H9 (cell line): Measurements from ENCODE around the gene UCKL1. TPM values are rescaled to one million over a fixed set of nuclear protein-coding genes. Genes with fewer than 3 reads are reported as not detected.

Experiments
- DNase-seq: peaks from one replicate; pipeline ENCODE4 v3.0.0-alpha.2; 2017
- H2AFZ ChIP-seq: one replicate; pipeline ENCODE4 v1.6.1; 2013; ENCODE audit warnings: mild to moderate bottlenecking, low read length, control low read depth, moderate library complexity
- H2AK5ac ChIP-seq: 2 replicates; pipeline ENCODE4 v1.6.1; 2013; ENCODE audit warnings: low read length, control low read depth, mixed read lengths; ENCODE audit not compliant: insufficient read length
- H2BK120ac ChIP-seq: one replicate; pipeline ENCODE4 v1.6.1; 2013; ENCODE audit warnings: low read depth, mild to moderate bottlenecking, low read length, control low read depth, inconsistent platforms; ENCODE audit not compliant: poor library complexity, severe bottlenecking
- H2BK12ac ChIP-seq: 2 replicates; pipeline ENCODE4 v1.6.1; 2013; ENCODE audit warnings: low read length, control low read depth, mixed read lengths, low read depth; ENCODE audit not compliant: insufficient read length
- H2BK15ac ChIP-seq: 2 replicates; pipeline ENCODE4 v1.6.1; 2013; ENCODE audit warnings: low read depth, low read length, control low read depth
- H2BK20ac ChIP-seq: one replicate; pipeline ENCODE4 v1.6.1; 2013; ENCODE audit warnings: low read depth, mild to moderate bottlenecking, low read length, control low read depth, inconsistent platforms; ENCODE audit not compliant: poor library complexity, severe bottlenecking
- H2BK5ac ChIP-seq: 2 replicates; pipeline ENCODE4 v1.6.1; 2013; ENCODE audit warnings: low read length, control low read depth, mixed read lengths; ENCODE audit not compliant: insufficient read length
- H3K14ac ChIP-seq: 2 replicates; pipeline ENCODE4 v1.6.1; 2013; ENCODE audit warnings: low read length, control low read depth; ENCODE audit not compliant: insufficient read depth
- H3K18ac ChIP-seq: 2 replicates; pipeline ENCODE4 v1.6.1; 2013; ENCODE audit warnings: low read depth, mild to moderate bottlenecking, mixed read lengths, low read length, control low read depth; ENCODE audit not compliant: insufficient read length
- H3K23ac ChIP-seq: 2 replicates; pipeline ENCODE4 v1.6.1; 2013; ENCODE audit warnings: low read length, control low read depth, mixed read lengths, low read depth; ENCODE audit not compliant: insufficient read length
- H3K23me2 ChIP-seq: 2 replicates; pipeline ENCODE4 v1.6.1; 2013; ENCODE audit warnings: low read depth, mild to moderate bottlenecking, mixed read lengths, low read length, control low read depth; ENCODE audit not compliant: insufficient read length, poor library complexity, severe bottlenecking
- H3K27ac ChIP-seq: 2 replicates; pipeline ENCODE4 v1.5.1; 2013; ENCODE audit warnings: low read length, control low read depth, mixed read lengths, low read depth; ENCODE audit not compliant: insufficient read length
- H3K27me3 ChIP-seq: 2 replicates; pipeline ENCODE4 v1.6.1; 2013; ENCODE audit warnings: low read length, control low read depth, inconsistent platforms; ENCODE audit not compliant: insufficient read depth
- H3K4ac ChIP-seq: 2 replicates; pipeline ENCODE4 v1.6.1; 2013; ENCODE audit warnings: low read depth, mild to moderate bottlenecking, control low read depth, inconsistent platforms, low read length, moderate library complexity
- H3K4me1 ChIP-seq: 2 replicates; pipeline ENCODE4 v1.6.1; 2013; ENCODE audit warnings: low read length, control low read depth, inconsistent platforms; ENCODE audit not compliant: insufficient read depth
- H3K4me2 ChIP-seq: 2 replicates; pipeline ENCODE4 v1.6.1; 2013; ENCODE audit warnings: low read length, control low read depth, mixed read lengths; ENCODE audit not compliant: insufficient read length, insufficient read depth
- H3K56ac ChIP-seq: 2 replicates; pipeline ENCODE4 v1.6.1; 2013; ENCODE audit warnings: low read depth, mild to moderate bottlenecking, mixed read lengths, low read length, control low read depth; ENCODE audit not compliant: insufficient read length
- H3K79me1 ChIP-seq: 2 replicates; pipeline ENCODE4 v1.6.1; 2013; ENCODE audit warnings: low read depth, mild to moderate bottlenecking, moderate library complexity, low read length, control low read depth, inconsistent platforms; ENCODE audit not compliant: insufficient read depth, poor library complexity, severe bottlenecking
- H3K79me2 ChIP-seq: 2 replicates; pipeline ENCODE4 v1.6.1; 2013; ENCODE audit warnings: low read length, control low read depth, inconsistent platforms; ENCODE audit not compliant: insufficient read depth
- H3K9ac ChIP-seq: 2 replicates; pipeline ENCODE4 v1.6.1; 2013; ENCODE audit warnings: low read length, control low read depth, mixed read lengths; ENCODE audit not compliant: insufficient read length; ENCODE audit errors: extremely low read depth
- H3K9me3 ChIP-seq: one replicate; pipeline ENCODE4 v1.6.1; 2013; ENCODE audit warnings: low read depth, low read length, inconsistent platforms; ENCODE audit not compliant: control insufficient read depth
- H3T11ph ChIP-seq: one replicate; pipeline ENCODE4 v1.6.1; 2013; ENCODE audit warnings: mild to moderate bottlenecking, low read length, control low read depth, inconsistent platforms
- H4K20me1 ChIP-seq: one replicate; pipeline ENCODE4 v1.6.1; 2013; ENCODE audit not compliant: control insufficient read depth, insufficient read length, insufficient read depth
- H4K5ac ChIP-seq: 2 replicates; pipeline ENCODE4 v1.6.1; 2013; ENCODE audit warnings: low read depth, mild to moderate bottlenecking, mixed read lengths, low read length, control low read depth; ENCODE audit not compliant: insufficient read length
- H4K8ac ChIP-seq: replicated peaks from 2 replicates; pipeline ENCODE4 v1.6.1; 2013; ENCODE audit warnings: low read length, control low read depth, mixed read lengths, low read depth; ENCODE audit not compliant: insufficient read length
- H4K91ac ChIP-seq: 2 replicates; pipeline ENCODE4 v1.6.1; 2013; ENCODE audit warnings: low read depth, mild to moderate bottlenecking, moderate library complexity, mixed read lengths, low read length, control low read depth; ENCODE audit not compliant: insufficient read length
- H3K27ac Mint-ChIP-seq, 3 experiments: 2 replicates in 2 of 3; 3 replicates in 1 of 3; pipeline ENCODE4 v1.8.0; 2020 to 2021; ENCODE audit warnings: mixed read lengths in 3 of 3, mild to moderate bottlenecking in 1 of 3, moderate library complexity in 1 of 3
- H3K27me3 Mint-ChIP-seq: 2 replicates; pipeline ENCODE4 v1.8.0; 2021; ENCODE audit warnings: low read depth, mild to moderate bottlenecking, moderate library complexity, mixed read lengths
- H3K36me3 Mint-ChIP-seq, 3 experiments: 2 replicates in 2 of 3; 3 replicates in 1 of 3; pipeline ENCODE4 v1.8.0; 2020 to 2021; ENCODE audit warnings: low read depth in 3 of 3, mixed read lengths in 3 of 3; ENCODE audit not compliant: insufficient read depth in 1 of 3
- H3K4me1 Mint-ChIP-seq, 2 experiments: 2 replicates each; pipeline ENCODE4 v1.8.0; 2020; ENCODE audit warnings: mixed read lengths in 2 of 2
- H3K4me3 Mint-ChIP-seq, 2 experiments: 2 replicates in 1 of 2; 3 replicates in 1 of 2; pipeline ENCODE4 v1.8.0; 2020 to 2021; ENCODE audit warnings: mild to moderate bottlenecking in 2 of 2, mixed read lengths in 2 of 2, moderate library complexity in 1 of 2
- H3K9me3 Mint-ChIP-seq, 2 experiments: 2 replicates in 1 of 2; 3 replicates in 1 of 2; pipeline ENCODE4 v1.8.0; 2020; ENCODE audit warnings: mild to moderate bottlenecking in 2 of 2, mixed read lengths in 2 of 2, moderate library complexity in 1 of 2
- WGBS: extraction: QIAGEN DNeasy Blood & Tissue Kit; methylation state at CpG from one replicate; pipeline ENCODE4 v1.1.7; 2013; ENCODE audit warnings: missing lambda C conversion rate, low lambda C conversion rate, mixed read lengths; ENCODE audit not compliant: insufficient read length; ENCODE audit errors: extremely low coverage; 5-methylcytosine and 5-hydroxymethylcytosine counted together
- microRNA-seq: library from miRNA; unstranded; fragments of <30 nt; microRNA quantifications from one replicate; pipeline ENCODE4, GENCODE V29; 2020; ENCODE audit warnings: borderline microRNAs expressed
- total RNA-seq: library from RNA; stranded (reverse); gene quantifications from 2 replicates; pipeline ENCODE4 v1.2.1, GENCODE V29; 2021
- TF ChIP-seq, protein P1 (sequence below): fragments of 200-600 bp; sonication (generic); conservative IDR thresholded peaks from 3 replicates; pipeline ENCODE4 v1.8.0; 2021; ENCODE audit warnings: antibody characterized with exemption, mild to moderate bottlenecking

Gene UCKL1
- total RNA-seq, 1 experiment from 2014 or later: 40.9 TPM

DNA sequence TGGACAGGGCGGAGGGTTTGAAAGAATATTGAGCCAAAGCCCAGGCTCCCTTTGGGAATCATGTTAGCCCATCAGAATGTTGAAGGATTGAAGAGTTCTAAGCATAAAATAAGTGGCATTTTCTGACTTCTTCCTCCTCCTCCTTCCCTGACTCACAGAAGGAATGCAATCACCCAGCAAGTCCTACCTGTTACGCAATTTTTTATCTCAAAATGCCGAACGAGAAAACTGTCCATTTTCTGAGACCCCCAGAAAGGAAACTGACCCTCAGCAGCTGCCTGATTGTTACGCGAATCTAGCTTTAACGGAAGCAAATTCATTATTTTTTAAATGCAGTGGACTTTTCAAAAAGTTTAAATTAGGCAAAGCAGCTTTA lies 66.0 kb downstream of the UCKL1 start:
- Histone ChIP-seq H4K91ac (no peak overlapping the region), H2BK5ac (no peak overlapping the region), H3K18ac (no peak overlapping the region), H3K27me3 (no peaks in the 10 kb centered on the region), H3K79me2 (no peaks in the 10 kb centered on the region), H4K20me1 (no peaks in the 10 kb centered on the region), H3K56ac (no peak overlapping the region), H3K4me2 (no peak overlapping the region), H3T11ph (no peak overlapping the region), H3K79me1 (no peaks in the 10 kb centered on the region), H2BK120ac (no peak overlapping the region), H4K8ac (no peak overlapping the region), H2BK12ac (no peak overlapping the region), H3K9ac (no peak overlapping the region), H2BK20ac (no peak overlapping the region), H3K4me1 (no peaks in the 10 kb centered on the region), H4K5ac (no peak overlapping the region), H3K23ac (no peak overlapping the region), H3K9me3 (no peaks in the 10 kb centered on the region), H3K27ac (no peak overlapping the region), H2BK15ac (no peak overlapping the region), H2AK5ac (no peak overlapping the region), H2AFZ (no peak overlapping the region), H3K14ac (no peak overlapping the region), H3K4ac (no peak overlapping the region), H3K23me2 (peaks cover 6% of the 10 kb centered on the region)
- peaks cover 5% of the 10 kb centered on the region in 2 experiments for H3K4me1 Mint-ChIP-seq
- H3K4me3 Mint-ChIP-seq: no peak overlapping the region
- no peaks in the 10 kb centered on the region for H3K9me3 Mint-ChIP-seq
- no peak overlapping the region for H3K27ac Mint-ChIP-seq
- TF ChIP-seq, protein P1, sequence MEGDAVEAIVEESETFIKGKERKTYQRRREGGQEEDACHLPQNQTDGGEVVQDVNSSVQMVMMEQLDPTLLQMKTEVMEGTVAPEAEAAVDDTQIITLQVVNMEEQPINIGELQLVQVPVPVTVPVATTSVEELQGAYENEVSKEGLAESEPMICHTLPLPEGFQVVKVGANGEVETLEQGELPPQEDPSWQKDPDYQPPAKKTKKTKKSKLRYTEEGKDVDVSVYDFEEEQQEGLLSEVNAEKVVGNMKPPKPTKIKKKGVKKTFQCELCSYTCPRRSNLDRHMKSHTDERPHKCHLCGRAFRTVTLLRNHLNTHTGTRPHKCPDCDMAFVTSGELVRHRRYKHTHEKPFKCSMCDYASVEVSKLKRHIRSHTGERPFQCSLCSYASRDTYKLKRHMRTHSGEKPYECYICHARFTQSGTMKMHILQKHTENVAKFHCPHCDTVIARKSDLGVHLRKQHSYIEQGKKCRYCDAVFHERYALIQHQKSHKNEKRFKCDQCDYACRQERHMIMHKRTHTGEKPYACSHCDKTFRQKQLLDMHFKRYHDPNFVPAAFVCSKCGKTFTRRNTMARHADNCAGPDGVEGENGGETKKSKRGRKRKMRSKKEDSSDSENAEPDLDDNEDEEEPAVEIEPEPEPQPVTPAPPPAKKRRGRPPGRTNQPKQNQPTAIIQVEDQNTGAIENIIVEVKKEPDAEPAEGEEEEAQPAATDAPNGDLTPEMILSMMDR: no peak
- peaks cover 1 to 49% (median 46%) of the 10 kb centered on the region in 3 experiments; a peak in 5 of 7 replicates for H3K36me3 Mint-ChIP-seq
- no peaks in the 10 kb centered on the region for H3K27me3 Mint-ChIP-seq
- no peak for DNase-seq
- no CpG with 5 or more reads among the region's 7 CpGs for WGBS

Small RNA genes within 50 kb of the gene (microRNA-seq; reads per million reads assigned to microRNA genes)
- 0.35 reads per million for gene MIR1914
- not detected for gene MIR647
- not detected for gene MIR941-1
- not detected for gene MIR941-2
- not detected for gene MIR941-3
- gene MIR941-4: not detected
- gene MIR941-5: not detected

Other genes starting within 250 kb of the UCKL1 start
- gene ARFRP1, start 248.4 kb downstream of the UCKL1 start, total RNA-seq: 39.5 and 42.7 TPM in 2 replicates
- gene ZGPAT, start 248.4 kb downstream of the UCKL1 start, total RNA-seq: 25.5 and 27.6 TPM in 2 replicates
- gene LIME1, start 219.8 kb downstream of the UCKL1 start, total RNA-seq: 12.8 and 13.5 TPM in 2 replicates
- gene SLC2A4RG, start 216.6 kb downstream of the UCKL1 start, total RNA-seq: 37.9 and 43.9 TPM in 2 replicates
- 27.1 and 27.3 TPM in 2 replicates for gene ZBTB46, start 125.2 kb downstream of the UCKL1 start, total RNA-seq
- not detected in 2 replicates for gene ABHD16B, start 94.9 kb downstream of the UCKL1 start, total RNA-seq
- 94.1 and 98.4 TPM in 2 replicates for gene TPD52L2, start 91.1 kb downstream of the UCKL1 start, total RNA-seq
- 42.9 and 43.0 TPM in 2 replicates for gene DNAJC5, start 61.3 kb downstream of the UCKL1 start, total RNA-seq
- gene ZNF512B, start 13.5 kb upstream of the UCKL1 start, total RNA-seq: 43.8 and 46.0 TPM in 2 replicates
- 5.2 and 5.7 TPM in 2 replicates for gene SAMD10, start 23.2 kb upstream of the UCKL1 start, total RNA-seq
- gene PRPF6, start 24.7 kb upstream of the UCKL1 start, total RNA-seq: 87.9 and 91.3 TPM in 2 replicates
- gene C20orf204, start 79.8 kb upstream of the UCKL1 start, total RNA-seq: 1.3 and 2.2 TPM in 2 replicates
- 1.6 and 2.0 TPM in 2 replicates for gene SOX18, start 93.2 kb upstream of the UCKL1 start, total RNA-seq
- gene TCEA2, start 106.8 kb upstream of the UCKL1 start, total RNA-seq: 48.1 and 51.7 TPM in 2 replicates
- 11.7 and 12.8 TPM in 2 replicates for gene RGS19, start 123.1 kb upstream of the UCKL1 start, total RNA-seq
- gene OPRL1, start 123.7 kb upstream of the UCKL1 start, total RNA-seq: 0.90 and 1.0 TPM in 2 replicates
- gene LKAAEAR1, start 128.0 kb upstream of the UCKL1 start, total RNA-seq: 0.39 TPM in 1 of 2 replicates, not detected in the other
- gene NPBWR2, start 151.1 kb upstream of the UCKL1 start, total RNA-seq: not detected in 2 replicates
- gene MYT1, start 208.0 kb upstream of the UCKL1 start, total RNA-seq: 0.68 and 0.79 TPM in 2 replicates